DOHH2 (cell line): ENCODE measurements around the gene P3H2.
"Not testable (repeated sequence)": the region's sequence is repeated elsewhere in the genome, so short reads cannot be mapped to it uniquely, and the experiment has no call there.

ENCODE experiments used
- CTCF ChIP-seq: fragments of 200-600 bp; sonication (generic); IDR thresholded peaks from one replicate; pipeline ENCODE4 v1.5.1; 2014; ENCODE audit warnings: antibody characterized with exemption, mild to moderate bottlenecking, low read depth, low read length; ENCODE audit not compliant: poor library complexity, severe bottlenecking
- EZH2phosphoT487 ChIP-seq: fragments of 200-600 bp; sonication (generic); IDR thresholded peaks from 2 replicates; pipeline ENCODE4 v1.6.1; 2017; ENCODE audit warnings: borderline replicate concordance, mild to moderate bottlenecking, antibody characterized with exemption, low read length, moderate library complexity, mixed read lengths

- not testable (repeated sequence) for TF ChIP-seq CTCF, EZH2phosphoT487
Measured at GRCh38 chr3:190162013-190162412, 41.3 kb upstream of the P3H2 start.
